Fibroblast of skin of abdomen (primary cell): ENCODE results near the gene ATF5.

Experiments
- DNase-seq: peaks from one replicate; pipeline ENCODE4 v3.0.0-alpha.2; 2013

Gene ATF5

GRCh38 chr19:49977076-49977475, 48.1 kb downstream of the ATF5 start:
- DNase-seq, result no peak

GRCh38 chr19:49977881-49978280, 48.9 kb downstream of the ATF5 start:
- DNase-seq, result no peak

GRCh38 chr19:49978324-49978723, 49.3 kb downstream of the ATF5 start:
- DNase-seq, result no peak

GRCh38 chr19:49981603-49982593, 52.9 kb downstream of the ATF5 start:
- DNase-seq, result no peak
